ENCODE measurements around the gene MARCHF10.
"Not testable (repeated sequence)": the region's sequence is repeated elsewhere in the genome, so short reads cannot be mapped to it uniquely, and the experiment has no call there.

Gene MARCHF10

DNA sequence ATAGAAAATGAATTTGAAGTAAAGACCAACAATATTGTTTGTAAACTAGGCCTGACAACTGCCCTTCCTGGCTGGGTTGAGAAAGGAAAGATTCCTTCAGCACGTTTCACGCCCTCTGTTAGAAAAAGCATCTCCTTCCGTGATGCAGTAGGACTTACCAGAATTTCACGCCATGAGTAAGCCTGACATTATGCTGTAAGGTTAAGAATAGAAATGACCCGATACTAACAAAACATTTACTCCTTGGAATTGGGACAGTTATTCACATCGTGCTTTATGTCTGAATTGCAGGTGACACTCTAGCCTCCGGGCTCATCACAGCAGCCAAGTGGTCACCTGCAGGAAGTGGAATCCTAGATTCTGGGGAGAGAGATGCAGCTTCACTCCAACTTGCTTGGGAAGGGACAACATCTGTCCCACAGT is 17.5 kb downstream of the MARCHF10 start:
- peak; percentile 20 for DNase-seq (ENCODE audit: low read depth, low spot score)

DNA sequence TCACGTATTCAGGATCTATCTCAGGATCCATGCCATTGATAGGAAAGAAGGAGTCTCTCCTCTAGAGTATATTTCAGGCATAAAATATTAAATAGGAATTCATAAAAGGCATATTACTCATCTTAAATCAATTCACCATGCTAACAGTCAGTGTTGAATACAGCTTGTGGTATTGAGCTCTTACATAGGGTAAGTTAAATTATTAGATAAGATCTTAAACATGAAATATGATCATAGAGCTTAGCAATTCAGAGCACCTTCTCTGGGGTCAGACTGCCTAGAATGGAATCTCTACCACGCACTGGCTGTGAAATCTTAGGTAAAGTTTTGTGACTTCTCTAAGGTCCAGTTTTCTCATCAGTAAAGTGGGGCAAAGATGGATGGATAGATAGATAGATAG is 20.7 kb downstream of the MARCHF10 start:
- DNase-seq (ENCODE audit: low read depth, low spot score): no peak

DNA sequence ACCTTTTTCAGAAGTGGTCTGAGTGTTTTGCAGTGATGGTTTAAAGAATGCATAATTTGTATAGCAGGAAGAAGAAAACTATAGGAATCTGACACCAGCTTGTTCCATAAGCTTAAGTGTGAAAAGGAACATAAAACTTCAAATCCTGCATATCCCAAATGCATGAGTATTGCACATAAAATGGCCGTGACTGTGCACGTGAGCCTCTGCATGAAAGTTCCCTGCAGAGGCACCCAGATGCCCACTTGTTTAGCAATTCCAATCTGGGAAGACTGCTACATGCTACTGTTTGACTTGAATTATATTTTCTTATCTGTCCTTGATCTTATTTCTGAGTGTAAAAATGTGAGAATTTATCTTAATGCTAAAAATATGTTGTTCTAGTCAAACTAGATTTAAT is 21.5 kb downstream of the MARCHF10 start:
- DNase-seq (ENCODE audit: low read depth, low spot score): no peak

DNA sequence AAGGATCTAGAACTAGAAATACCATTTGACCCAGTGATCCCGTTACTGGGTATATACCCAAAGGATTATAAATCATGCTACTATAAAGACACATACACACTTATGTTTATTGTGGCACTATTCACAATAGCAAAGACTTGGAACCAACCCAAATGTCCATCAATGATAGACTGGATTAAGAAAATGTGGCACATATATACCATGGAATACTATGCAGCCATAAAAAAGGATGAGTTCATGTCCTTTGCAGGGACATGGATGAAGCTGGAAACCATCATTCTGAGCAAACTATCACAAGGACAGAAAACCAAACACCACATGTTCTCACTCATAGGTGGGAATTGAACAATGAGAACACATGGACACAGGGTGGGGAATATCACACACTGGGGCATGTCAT is 22.1 kb downstream of the MARCHF10 start:
- DNase-seq (ENCODE audit: low read depth, low spot score): not testable (repeated sequence)

DNA sequence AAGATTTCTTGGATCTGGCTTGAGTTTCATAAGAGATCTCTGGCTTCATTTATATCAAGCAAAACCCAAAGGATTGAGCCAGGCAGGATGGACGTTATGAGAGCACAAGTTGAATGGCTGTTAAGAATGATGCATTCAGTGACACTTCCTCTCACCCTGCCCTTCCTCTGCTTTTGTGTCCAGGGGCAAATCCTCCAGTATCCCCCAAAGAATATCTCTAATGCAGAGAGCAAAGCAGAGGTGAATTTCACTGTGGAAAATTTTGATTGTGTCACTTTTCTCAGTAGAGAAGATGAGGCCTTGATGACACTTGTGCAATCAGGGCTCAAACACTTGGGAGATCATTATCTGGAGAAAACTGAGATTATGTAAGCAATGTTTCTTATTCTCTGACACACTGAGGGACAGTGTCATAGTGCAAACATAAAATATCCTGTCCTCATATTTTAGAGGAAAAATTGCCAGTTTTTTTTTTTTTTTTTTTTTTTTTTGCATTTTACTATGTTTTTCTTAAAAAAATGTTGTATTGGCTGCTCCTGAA is 25.3 kb downstream of the MARCHF10 start:
- DNase-seq (ENCODE audit: low read depth, low spot score): no peak

DNA sequence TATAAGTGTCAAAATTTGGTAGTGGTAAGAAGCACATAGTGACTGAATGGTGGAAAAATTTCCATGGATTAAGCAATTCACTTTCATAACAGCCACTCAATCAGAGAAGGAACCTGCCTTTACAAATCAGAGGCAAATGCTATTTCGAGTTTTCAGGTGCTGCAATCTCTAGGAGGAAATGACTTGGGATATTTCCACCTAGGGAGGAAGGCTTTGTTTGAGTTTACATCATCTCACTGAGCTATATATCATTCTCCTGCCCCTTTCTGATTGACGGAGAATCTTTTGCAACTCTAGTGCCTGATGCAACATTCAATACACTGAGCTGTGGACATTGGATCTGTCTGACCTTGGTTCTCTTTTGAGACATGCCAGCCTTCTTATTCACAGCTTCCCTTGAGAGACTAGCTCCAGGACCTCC is 26.3 kb downstream of the MARCHF10 start:
- DNase-seq (ENCODE audit: low read depth, low spot score): no peak

DNA sequence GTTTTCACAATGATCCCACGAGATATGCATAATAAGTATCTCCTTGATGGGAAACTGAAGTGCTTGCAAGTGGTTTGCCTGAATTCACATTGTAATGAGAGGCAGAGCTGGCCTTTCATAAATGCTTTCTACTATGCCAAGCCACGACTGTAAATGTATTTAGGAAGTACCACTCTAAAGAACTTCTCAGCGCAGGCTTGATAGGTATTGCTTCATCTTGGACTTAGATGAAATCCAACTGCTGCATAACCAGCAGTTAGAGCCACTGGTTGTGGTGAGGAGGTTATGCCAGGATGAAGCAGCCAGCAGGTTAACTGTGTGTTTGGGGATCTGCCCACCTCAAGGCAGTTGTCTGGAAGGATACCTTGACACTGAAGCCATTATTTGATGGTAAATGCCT is 26.8 kb downstream of the MARCHF10 start:
- no peak for DNase-seq (ENCODE audit: low read depth, low spot score)

DNA sequence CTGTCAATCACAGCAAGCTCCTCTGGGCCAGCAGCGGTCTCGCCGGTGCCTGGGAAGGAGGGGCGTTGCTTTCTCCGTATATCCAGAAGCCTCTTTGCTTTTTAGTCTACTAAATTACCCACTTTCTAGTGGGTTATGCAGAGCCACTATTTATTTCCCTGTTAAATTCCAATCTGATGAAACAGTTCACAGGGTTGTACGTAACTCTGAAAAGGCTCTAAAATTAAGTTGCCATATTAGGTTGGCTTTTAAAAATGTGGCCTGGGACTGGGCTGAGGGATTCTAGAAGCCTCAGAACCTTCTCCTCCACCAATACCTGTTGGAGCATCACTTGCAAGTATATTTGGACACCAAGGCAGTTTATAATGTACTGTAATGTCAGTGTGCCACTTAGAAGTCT is 27.2 kb downstream of the MARCHF10 start:
- no peak for DNase-seq (ENCODE audit: low read depth, low spot score)

DNA sequence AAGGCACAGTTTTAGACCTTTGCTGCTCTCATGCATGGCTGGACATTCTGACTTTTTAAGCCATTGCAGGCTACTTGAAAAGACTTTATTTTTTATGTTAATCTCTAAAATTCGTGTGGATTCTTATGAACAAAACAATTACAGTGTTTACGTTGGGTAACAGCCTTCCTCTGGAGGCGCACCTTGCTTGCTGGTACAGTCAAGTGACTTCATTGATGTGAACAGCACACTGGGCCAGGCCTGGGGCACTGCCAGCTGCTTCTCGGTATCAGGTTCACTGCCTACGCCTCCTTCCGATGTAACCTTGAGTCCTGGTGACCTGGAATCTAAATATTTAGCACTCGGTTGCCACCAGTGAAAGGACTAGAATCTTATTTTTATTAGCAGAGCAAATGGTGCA is 27.8 kb downstream of the MARCHF10 start:
- no peak for DNase-seq (ENCODE audit: low read depth, low spot score)

DNA sequence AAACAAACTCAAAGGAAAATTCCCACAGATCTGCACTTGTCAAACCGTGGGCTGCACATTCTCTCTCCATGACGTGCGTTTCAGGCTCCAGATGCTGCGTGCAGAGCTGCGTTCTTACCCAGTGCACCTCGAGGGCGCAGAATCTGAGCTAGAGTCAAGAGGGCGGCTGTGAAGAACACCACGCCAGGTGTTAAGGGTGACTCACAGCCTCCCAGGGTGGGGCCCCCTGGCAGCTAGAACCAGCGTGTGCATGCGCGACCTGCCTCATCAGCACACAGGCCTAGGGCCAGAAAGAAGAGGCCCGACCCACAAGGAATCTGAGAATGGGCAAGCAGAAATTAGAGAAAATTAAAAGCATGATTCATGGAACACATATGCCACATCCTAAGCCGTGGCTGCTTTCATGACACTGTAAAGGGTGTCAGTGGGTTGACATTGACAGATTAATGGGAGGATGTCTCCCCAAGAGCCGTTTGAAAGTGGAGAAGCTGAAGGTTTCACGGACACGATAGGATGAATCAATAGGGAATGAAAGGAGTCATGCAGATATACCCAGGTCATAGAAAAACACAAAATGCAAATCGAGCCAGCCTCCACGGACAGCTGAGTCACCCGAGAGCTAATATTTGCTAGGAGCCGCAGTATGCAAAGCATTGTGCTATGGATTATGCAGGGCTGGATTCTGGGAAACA is 29.0 kb downstream of the MARCHF10 start:
- peak; percentile 75 for DNase-seq (ENCODE audit: low read depth, low spot score)

DNA sequence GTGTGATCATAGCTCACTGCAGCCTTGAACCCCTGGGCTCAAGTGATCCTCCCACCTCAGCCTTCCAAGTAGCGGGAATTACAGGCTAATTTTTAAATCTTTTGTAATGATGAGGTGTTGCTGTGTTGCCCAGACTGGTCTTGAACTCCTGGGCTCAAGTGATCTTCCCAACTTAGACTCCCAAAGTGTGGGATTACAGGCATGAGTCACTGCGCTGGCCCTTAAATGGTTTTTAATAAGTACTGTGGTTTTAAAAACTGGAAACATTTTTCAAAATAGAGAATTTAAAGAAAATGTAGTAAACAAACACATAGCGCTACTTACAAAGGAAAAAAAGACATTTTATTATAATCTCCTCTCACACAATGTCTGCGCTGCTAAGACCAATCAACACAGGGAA is 32.2 kb downstream of the MARCHF10 start:
- DNase-seq (ENCODE audit: low read depth, low spot score): no peak

DNA sequence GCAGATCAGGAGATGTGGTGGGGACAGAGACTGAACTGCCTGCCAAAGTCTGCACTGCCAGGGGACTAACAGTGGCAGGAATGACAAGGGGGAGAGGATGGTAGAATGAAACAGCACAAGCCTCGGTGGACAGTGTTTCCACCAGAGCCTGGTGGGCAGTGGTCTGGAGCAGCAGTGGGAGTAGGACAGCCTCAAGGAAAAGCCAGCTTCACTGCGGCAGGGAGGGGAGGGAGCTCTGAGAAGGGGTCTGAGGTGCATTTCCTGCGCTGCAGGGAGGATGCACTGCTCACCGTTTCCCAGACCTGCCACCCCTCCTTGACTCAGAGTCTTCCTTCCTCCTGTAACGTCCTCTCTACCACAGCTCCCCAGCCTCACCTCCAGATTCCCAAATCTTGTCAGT is 33.8 kb downstream of the MARCHF10 start:
- no peak for DNase-seq (ENCODE audit: low read depth, low spot score)

DNA sequence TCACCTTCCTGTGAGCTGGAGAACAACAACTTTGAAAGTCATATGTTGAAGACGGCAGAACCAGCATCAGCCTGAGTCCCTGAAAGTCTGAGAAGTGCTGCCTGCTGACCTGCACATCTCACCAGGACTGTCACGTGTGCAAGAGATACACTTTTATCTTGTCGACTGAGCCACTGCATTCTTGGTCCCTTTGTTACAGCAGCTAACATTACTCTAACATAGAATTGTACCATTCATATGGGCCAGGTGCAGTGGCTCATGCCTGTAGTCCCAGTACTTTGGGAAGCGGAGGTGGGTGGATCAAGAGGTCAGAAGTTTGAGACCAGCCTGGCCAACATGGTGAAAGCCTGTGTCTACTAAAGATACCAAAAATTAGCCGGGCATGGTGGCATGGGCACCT is 40.1 kb downstream of the MARCHF10 start:
- no peak for DNase-seq (ENCODE audit: low read depth, low spot score)

DNA sequence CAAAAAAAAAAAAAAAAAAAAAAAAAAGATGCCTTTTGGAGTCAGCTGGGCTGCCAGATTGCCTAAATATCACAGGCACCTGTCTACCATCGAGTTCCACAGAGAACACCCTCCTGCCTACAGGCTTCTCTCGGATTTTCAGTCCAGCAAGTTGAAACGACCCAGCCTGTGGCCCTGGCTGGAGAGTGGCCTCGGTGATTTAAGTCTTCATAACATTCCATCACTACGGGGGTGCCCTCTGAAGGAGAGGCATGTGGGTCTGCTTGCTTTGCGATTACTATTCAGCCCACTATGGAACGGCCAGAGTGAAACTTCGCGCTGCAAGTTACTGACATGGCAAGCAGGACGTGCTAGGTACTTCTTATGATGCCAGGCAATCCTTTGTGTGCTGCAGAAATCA is 42.8 kb downstream of the MARCHF10 start:
- DNase-seq (ENCODE audit: low read depth, low spot score): no peak

DNA sequence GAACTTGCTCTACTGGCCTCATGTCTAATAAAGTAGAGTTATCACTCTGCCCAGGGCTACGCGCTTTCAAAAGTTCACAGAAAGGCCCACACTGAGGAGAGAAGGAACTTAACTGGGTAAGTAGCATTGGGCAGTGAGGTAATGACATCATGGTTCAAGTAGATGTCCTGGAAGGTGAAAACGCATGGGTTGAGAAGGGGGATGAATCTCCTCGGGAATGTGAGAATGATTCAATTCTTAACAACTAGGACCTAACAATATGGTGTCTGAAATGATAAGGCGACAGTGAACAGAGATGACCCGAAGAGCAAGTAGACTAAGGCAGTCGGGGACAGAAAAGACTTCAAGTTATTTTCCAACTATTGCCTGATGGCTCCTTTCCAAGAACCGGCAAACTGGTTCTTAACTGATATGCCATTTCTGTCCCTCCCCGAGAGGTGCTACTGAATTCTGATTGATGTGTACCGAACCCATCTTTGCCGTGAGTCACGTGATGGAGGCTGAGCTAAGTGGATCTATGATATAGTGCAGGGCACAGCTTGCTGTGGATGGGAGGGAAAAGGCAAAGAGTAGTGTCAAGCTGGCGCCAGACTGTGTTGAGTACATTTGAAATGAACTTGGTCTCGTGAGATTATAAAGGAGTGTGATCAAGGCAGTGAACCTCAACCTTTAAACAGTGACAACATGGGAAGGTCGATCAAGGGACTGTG is 44.1 kb downstream of the MARCHF10 start:
- DNase-seq (ENCODE audit: low read depth, low spot score): no peak

DNA sequence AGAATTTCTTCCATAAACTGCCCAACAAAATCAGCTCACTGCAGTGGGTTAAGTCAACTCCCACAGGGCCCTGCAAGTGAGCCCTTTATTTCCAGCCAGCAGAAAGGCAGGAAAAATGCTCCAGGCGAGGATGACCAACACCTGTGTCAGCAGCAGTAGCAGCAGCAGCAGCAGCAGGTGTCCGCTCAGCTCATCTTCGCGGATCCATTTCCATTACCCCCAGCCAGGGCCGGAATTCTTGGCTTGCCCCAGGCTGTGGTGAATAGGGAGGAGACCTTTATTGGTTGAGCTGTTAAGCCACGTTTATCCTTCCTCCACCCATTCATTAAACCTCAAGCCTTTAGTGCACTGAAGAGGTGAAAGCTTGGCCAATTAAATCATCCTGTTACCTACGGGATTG is 46.2 kb downstream of the MARCHF10 start:
- no peak for DNase-seq (ENCODE audit: low read depth, low spot score)

DNA sequence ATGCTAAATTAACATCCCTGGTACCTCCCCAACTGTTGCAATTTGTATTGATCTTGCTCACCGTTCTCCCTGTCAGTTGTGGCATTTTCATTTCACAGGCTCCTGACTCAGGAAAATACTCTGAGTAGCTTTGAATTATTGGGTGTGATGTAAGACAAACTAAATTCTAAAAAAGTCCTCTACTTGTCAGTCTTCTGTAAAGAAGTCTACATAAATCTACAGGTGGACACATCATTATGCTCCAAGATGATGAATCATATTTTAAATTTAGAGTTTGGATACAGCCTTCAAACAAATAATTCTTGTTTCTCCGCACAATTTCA is 47.2 kb downstream of the MARCHF10 start:
- no peak for DNase-seq (ENCODE audit: low read depth, low spot score)

DNA sequence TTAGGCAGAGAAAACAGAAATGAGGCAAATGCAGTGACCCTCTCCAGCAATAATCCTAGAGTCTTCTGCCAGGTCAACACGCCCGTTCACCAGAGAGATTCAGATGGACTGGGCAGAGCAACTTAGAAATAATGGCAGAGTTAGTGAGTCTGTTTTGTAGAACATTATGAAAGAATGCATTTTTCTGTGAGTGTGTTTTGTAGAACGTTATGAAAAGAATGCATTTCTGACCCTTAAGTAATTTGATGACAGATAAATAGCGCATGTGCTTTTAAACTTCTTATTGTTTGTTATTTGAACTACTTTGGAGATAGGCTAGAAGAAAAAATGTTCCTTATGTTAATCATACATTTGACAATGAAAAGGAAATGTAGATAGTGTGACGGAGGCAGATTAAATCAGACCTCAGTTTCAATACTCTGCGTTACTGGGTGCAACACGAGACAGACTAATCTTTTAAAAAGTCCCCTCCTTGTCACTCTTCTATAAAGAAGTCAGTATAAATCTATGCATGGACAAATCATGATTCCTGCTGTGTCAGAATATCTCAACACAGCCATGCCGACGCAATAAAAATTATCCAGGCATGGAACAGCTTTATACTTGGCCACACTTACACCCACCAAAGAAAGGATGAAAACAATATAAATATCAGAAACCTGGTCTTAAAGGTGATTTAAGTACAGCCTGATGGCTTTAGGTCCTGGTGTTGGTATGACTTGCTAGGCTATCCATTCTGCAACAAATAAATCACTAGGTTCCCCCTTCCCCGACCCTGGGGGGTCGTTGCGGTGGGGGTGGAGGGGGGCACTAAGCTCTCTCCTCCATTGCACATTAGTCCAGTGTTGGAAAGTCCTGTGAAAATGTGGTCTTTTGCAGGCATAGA is 47.8 kb downstream of the MARCHF10 start:
- DNase-seq (ENCODE audit: low read depth, low spot score): no peak

DNA sequence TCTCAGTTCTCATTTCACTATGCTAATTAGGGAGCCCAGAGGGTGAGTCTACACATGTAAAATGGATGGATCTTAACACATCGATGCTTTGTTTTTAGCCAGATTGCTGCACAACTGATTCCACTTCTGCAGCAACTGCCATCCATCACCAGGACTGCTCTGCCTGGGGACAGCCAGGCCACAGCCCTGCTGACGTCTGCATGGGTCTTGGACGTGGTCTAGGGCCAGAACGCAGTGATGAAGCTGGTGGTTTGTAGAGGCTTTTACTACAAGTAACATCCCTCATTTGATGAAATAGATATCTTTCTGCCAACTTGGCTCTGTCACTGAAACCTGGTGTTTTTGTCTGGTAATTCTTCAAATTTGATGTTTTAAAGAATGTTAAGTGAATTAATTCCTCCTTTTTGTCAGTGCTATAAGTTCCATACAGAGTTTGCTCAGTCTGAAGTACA is 50.6 kb downstream of the MARCHF10 start:
- no peak for DNase-seq (ENCODE audit: low read depth, low spot score)

DNA sequence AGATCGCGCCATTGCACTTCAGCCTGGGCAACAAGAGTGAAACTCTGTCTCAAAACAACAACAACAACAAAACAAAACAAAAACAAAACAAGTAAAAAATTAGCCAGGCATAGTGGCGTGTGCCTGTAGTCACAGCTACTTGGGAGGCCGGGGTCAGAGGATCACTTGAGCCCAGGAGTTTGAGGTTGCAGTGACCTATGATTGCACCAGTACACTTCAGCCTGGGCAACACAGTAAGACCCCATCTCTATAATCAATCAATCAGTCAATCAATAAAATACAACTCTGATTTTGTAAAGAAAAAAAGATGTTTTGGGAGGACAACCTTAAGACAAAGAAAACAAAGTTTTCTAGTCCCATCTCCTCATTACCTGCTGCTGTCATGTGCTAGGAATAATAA is 51.9 kb downstream of the MARCHF10 start:
- DNase-seq (ENCODE audit: low read depth, low spot score): no peak

DNA sequence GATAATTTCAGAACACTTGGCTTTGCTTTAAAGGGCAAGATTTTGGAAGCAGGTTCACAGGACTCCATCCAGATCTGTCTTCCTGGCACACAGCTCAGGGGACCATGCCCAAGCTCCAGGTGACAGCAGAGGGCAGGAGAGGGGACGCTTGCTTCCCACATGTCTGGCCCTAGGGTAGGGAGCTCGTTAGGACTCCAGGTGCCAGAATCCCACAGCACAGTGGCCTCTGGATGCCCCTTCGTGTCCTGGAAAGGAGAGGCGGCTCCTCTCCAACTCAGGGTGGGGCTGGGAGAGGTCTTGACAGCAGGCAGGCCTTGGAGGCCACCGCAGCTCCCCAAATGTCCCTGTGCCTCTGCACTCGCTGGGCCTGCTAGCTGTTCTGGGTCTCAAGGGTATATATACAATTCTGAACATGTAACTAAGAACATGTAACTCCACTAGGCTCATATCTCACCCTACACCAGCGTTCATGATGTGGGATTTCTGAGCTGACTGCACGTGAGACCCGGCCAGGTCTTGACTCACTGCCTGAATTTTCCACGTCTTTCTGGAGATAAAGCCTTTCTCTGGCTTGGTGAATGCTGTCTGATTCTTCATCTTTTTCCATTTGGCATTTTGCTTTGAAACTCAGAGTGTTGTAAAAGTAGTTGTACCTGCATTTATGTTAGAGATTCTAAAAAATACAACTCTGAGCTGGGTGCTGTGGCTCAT is 52.8 kb downstream of the MARCHF10 start:
- no peak for DNase-seq (ENCODE audit: low read depth, low spot score)

DNA sequence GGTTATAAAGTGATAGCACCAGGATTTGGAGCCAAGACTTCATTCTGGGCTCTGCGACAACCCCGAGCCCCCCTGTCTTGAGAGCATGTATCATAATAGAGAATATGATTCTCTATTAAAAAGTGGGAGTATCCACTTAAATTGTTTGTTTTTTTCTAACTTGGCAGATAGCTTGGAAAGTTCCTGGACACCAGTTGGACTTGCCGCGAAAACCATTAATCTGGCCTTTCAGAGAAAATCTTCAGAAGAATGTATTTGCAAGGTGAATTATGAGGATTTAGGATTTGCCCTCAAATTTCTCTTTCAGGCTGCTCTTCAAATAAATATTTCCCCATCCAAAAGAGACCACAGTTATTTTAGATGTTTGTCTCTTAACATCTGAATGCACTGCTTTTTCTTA is 53.5 kb downstream of the MARCHF10 start:
- DNase-seq (ENCODE audit: low read depth, low spot score): no peak

Data from smooth muscle cell of the brain vasculature (primary cell).